HG02588 (cell line): Measurements from ENCODE around the gene SCUBE3.

Source experiments
- ATAC-seq: cut with Tn5 transposase; IDR thresholded peaks from one replicate; pipeline ENCODE4 v1.9.1; 2021; ENCODE audit warnings: mild to moderate bottlenecking, moderate library complexity; ENCODE audit not compliant: unreplicated experiment

The SCUBE3 gene

GRCh38 chr6:35264550-35265274 is 51.0 kb downstream of the SCUBE3 start:
- no peak for ATAC-seq

DNA sequence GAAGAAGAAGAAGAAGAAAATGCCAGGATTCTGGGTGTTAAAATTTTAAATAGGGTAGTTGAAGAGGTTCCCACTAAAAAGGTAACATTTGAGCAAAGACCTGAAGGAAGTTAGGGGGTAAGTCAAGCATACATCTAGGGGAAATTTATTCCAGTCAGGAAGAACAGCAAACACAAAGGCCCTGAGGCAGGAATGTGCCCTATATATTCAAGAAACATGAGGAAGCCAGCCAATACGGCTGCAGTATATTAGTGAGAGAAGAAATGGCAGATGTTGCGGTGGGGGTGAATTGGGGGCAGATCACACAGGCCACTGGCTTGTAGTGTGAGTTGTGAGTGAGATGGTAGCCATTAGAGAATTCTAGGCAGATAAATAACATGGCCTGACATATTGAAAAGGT is 51.8 kb downstream of the SCUBE3 start:
- no peak for ATAC-seq

GRCh38 chr6:35267446-35267845 is 53.7 kb downstream of the SCUBE3 start:
- ATAC-seq = no peak

- ATAC-seq = no peak
These were observed 54.1 kb downstream of the SCUBE3 start for GRCh38 chr6:35267897-35268296.

DNA sequence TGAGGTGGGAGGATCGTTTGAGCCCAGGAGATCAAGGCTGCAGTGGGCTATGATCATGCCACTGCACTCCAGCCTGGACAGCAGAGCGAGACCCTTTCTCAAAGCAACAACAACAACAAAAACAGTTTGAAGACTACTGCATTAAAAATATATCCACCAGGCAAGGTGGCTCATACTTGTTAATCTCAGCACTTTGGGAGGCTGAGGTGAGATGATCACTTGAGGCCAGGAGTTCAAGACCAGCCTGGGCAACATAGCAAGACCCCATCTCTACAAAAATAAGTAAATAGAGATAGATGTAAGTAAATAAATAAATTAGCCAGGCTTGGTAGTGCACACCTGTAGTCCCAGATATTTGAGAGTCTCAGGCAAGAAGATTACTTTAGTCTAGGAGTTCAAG is 58.2 kb downstream of the SCUBE3 start:
- ATAC-seq = no peak

- no peak for ATAC-seq
These were observed 60.2 kb downstream of the SCUBE3 start for GRCh38 chr6:35273822-35274559.

DNA sequence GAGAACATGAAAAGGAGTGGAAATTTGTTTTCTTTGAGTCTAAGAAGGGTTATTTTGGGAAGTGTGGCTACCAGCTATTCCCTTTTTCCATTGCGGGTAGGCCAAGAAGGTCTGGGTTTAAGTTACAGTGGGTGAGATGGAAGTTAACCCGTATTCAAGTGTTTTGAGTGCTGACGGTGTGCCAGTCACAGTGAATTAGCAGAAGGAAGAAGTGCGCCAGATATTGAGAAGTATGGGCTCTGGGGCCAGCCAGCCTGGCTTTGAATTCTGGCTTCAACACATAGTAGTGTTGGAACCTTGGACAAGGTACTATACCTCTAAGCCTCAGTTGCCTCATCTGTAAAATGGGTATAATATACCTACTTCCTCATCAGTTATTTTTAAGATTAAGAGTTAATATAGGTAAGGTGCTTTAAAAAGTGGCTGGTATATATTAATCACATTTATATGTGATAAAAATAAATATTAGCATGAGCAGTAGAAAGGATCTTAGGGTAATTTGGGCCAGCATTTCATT is 62.0 kb downstream of the SCUBE3 start:
- ATAC-seq = no peak

DNA sequence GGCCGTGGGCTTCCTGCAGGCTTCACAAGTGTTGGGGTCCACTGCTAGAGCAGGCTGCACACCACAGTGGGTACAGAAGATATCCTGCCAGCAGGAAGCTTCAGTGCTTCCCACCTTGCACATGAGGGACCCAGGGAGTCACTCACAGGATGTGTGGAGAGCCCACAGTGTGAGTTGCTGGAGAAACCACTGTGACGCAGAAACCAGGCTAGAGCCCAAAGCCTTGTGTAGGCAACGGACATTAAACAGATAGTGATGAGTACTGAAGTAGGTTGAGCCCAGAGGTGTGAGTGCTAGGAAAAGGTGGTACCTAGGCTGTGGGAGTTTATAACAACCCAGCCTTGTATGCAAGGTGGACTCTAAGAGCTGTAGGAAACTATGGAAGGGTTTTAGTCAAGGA is 65.0 kb downstream of the SCUBE3 start:
- no peak for ATAC-seq

DNA sequence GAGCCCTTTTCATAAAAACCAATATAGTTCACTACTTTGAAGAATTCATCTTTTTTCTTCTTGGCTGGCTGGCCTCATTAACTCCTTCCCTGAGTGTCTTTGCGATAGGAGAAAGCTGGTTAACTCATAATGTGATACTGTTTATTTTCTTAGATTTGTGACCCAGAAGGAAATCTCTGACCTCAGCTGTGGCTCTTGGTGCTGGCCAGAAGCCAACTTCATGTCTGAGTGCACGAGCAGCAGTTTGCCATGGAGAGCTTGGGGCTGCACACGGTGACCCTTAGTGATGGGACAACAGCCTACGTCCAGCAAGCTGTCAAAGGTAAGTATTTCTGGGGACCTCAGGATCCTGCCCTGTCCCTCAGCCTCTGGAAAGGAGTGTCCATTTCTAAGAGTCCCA is 67.1 kb downstream of the SCUBE3 start:
- ATAC-seq = no peak

- no peak for ATAC-seq
These were observed 68.7 kb downstream of the SCUBE3 start for GRCh38 chr6:35282472-35282871.

DNA sequence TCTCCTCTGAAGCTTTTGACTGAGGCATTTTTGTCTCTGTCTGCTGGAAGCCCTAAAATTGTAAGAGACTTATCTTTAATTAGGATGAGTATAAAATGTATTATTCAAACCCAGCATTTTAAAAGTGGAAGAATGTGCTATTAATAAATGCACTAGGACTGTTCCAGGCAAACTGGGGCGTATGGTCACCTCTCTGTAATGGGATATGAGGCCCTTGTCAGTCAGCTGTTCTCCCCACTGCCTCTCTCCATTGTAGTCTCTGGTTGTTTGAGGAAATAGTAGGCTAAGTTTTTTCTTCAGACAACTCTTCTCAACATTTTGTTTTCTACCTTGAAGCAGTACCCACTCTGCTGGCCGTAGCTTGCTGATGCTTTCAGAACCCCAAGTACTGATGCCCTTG is 69.6 kb downstream of the SCUBE3 start:
- no peak for ATAC-seq

GRCh38 chr6:35287671-35288396 is 74.1 kb downstream of the SCUBE3 start:
- no peak for ATAC-seq

GRCh38 chr6:35288834-35289233 is 75.1 kb downstream of the SCUBE3 start:
- no peak for ATAC-seq

- ATAC-seq = no peak
These were observed 77.7 kb downstream of the SCUBE3 start for GRCh38 chr6:35291491-35291890.

GRCh38 chr6:35292494-35292893 is 78.7 kb downstream of the SCUBE3 start:
- ATAC-seq = no peak

- no peak for ATAC-seq
These were observed 79.9 kb downstream of the SCUBE3 start for GRCh38 chr6:35293681-35294080.

GRCh38 chr6:35294308-35294945 is 80.7 kb downstream of the SCUBE3 start:
- ATAC-seq = no peak

DNA sequence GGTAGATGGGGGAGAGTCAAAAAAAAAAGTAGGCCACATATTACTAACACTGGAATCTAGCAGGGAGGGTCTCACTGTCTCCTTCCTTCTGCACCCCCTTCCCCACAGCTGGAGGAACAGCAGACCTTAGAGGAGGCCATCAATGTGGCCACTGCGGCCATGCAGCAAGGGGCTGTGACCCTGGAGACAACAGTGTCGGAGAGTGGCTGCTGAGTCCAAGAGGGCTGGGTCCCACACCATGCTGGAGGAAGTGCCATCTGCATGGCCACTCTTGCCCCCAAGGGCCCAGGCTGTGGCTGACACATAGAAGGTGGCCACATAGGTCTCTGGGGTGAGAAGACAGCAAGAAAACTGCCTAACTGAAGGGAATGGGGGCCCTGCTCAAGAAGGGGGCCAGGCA is 81.3 kb downstream of the SCUBE3 start:
- no peak for ATAC-seq

- ATAC-seq = no peak
These were observed 82.0 kb downstream of the SCUBE3 start for GRCh38 chr6:35295521-35296315.

DNA sequence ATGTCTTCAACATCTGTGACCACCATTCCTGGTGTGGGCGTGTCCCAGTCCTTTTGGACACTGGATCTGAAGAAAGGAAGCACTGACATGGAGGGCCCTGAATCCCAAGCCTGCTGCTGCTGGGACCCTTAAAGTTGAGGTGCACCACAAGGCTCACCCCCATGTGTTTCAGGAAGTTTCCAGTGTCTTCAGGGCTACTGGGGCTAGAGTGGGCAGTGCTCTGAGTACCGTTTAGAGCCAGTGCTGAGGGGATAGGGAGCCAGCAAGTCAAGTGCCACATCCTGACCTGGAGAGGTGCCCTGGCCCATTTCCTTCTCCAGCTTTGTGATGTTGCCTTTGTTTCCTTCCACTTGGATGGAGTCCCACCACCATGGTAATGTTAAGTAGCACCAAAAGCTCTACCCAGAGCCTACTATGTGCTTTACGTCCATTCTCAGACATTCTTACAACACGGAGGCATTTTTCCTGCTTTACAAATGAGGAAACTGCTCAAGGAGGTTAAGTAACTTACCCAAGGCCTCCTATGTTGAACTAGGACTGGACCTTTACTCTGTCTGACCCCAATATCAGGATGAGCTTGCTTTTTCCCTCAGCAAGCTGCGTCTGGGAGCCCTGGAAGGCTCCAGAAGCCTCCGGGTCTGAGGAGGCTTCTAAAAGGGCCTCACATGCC is 83.3 kb downstream of the SCUBE3 start:
- no peak for ATAC-seq
